OCI-LY3 (cell line): Measurements from ENCODE around the gene POC1B.

ENCODE experiments used
- H2AFZ ChIP-seq: fragments of 200-600, 300-600 bp; shearing (Covaris generic); 2 replicates; pipeline ENCODE4 v1.6.0; 2014; ENCODE audit warnings: antibody characterized with exemption, low read depth, low read length
- H3K27ac ChIP-seq: fragments of 200-600, 300-600 bp; sonication (generic); 2 replicates; pipeline ENCODE4 v1.5.1; 2014; ENCODE audit warnings: mild to moderate bottlenecking, low read length, moderate library complexity, mixed read lengths
- H3K27me3 ChIP-seq: fragments of 200-600, 300-600 bp; sonication (generic); 2 replicates; pipeline ENCODE4 v1.6.1; 2014; ENCODE audit warnings: low read depth, low read length, mixed read lengths
- H3K36me3 ChIP-seq: fragments of 200-600, 300-600 bp; sonication (generic); replicated peaks from 2 replicates; pipeline ENCODE3; 2014; ENCODE audit warnings: low read depth, low read length, mixed read lengths
- H3K4me1 ChIP-seq: fragments of 300-600, 200-600 bp; sonication (generic); 2 replicates; pipeline ENCODE4 v1.6.1; 2014; ENCODE audit warnings: low read length, mixed read lengths
- H3K4me2 ChIP-seq: fragments of 200-600, 300-600 bp; sonication (generic); 2 replicates; pipeline ENCODE4 v1.6.1; 2014; ENCODE audit warnings: low read length, mixed read lengths
- H3K4me3 ChIP-seq: fragments of 300-600, 200-600 bp; sonication (generic); 2 replicates; pipeline ENCODE4 v1.5.1; 2014; ENCODE audit warnings: antibody characterized with exemption, mild to moderate bottlenecking, low read length, moderate library complexity
- H3K79me2 ChIP-seq: fragments of 300-600, 200-600 bp; shearing (Covaris generic); 2 replicates; pipeline ENCODE4 v1.6.1; 2014; ENCODE audit warnings: mild to moderate bottlenecking, low read length, mixed read lengths
- H3K9ac ChIP-seq: fragments of 300-600, 200-600 bp; shearing (Covaris generic); 2 replicates; pipeline ENCODE4 v1.6.0; 2014; ENCODE audit warnings: mild to moderate bottlenecking, low read length, moderate library complexity
- H3K9me3 ChIP-seq: fragments of 200-600, 300-600 bp; shearing (Covaris generic); 2 replicates; pipeline ENCODE4 v1.6.1; 2014; ENCODE audit warnings: low read length, mixed read lengths; ENCODE audit not compliant: insufficient read depth
- H4K20me1 ChIP-seq: fragments of 200-600, 300-600 bp; sonication (generic); 2 replicates; pipeline ENCODE4 v1.6.1; 2016; ENCODE audit warnings: low read length, mixed read lengths; ENCODE audit not compliant: insufficient read depth
- EZH2phosphoT487 ChIP-seq: fragments of 200-600 bp; shearing (Covaris generic); IDR thresholded peaks from 2 replicates; pipeline ENCODE4 v1.6.1; 2018; ENCODE audit warnings: antibody characterized with exemption, mixed run types, low read depth
- TF ChIP-seq, protein P1 (sequence below): fragments of 200-600, 300-600 bp; sonication (generic); IDR thresholded peaks from 2 replicates; pipeline ENCODE4 v1.5.1; 2014; ENCODE audit warnings: antibody characterized with exemption, low read length, low read depth

The POC1B gene

DNA sequence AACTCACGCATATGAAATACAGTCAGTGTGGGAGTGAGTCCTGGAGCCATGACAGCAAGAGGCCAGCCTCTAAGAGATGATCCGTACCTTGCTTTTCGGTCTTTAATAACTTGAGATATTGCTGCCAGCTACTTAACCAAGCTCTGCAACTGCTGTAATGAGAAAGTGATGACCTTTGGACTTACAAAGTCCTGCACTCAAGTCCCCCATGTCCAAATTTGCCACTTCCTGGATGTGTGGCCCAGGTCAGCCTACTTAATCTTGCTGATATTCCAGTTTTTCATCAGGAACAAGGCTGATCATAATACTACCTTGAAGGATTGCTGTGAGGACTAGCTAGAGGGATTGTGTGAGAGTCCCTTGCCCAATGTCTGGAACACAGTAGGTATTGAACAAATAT is 139.7 kb downstream of the POC1B start:
- no peaks in the 10 kb centered on the region for H3K79me2 ChIP-seq
- H3K36me3 ChIP-seq: no peaks in the 10 kb centered on the region
- H3K4me1 ChIP-seq: peaks cover 13% of the 10 kb centered on the region
- H3K27ac ChIP-seq: no peak overlapping the region
- no peak overlapping the region for H3K4me2 ChIP-seq
- H3K9me3 ChIP-seq: no peaks in the 10 kb centered on the region
- H2AFZ ChIP-seq: no peak overlapping the region
- no peaks in the 10 kb centered on the region for H4K20me1 ChIP-seq
- no peaks in the 10 kb centered on the region for H3K27me3 ChIP-seq
- H3K9ac ChIP-seq: no peak overlapping the region
- no peak for TF ChIP-seq EZH2phosphoT487
- TF ChIP-seq, protein P1, sequence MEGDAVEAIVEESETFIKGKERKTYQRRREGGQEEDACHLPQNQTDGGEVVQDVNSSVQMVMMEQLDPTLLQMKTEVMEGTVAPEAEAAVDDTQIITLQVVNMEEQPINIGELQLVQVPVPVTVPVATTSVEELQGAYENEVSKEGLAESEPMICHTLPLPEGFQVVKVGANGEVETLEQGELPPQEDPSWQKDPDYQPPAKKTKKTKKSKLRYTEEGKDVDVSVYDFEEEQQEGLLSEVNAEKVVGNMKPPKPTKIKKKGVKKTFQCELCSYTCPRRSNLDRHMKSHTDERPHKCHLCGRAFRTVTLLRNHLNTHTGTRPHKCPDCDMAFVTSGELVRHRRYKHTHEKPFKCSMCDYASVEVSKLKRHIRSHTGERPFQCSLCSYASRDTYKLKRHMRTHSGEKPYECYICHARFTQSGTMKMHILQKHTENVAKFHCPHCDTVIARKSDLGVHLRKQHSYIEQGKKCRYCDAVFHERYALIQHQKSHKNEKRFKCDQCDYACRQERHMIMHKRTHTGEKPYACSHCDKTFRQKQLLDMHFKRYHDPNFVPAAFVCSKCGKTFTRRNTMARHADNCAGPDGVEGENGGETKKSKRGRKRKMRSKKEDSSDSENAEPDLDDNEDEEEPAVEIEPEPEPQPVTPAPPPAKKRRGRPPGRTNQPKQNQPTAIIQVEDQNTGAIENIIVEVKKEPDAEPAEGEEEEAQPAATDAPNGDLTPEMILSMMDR: no peak
- no peak overlapping the region for H3K4me3 ChIP-seq

GRCh38 chr12:89384807-89385206 is 141.0 kb downstream of the POC1B start:
- Histone ChIP-seq H3K4me3 (no peak overlapping the region), H3K9me3 (no peaks in the 10 kb centered on the region), H3K9ac (no peak overlapping the region), H3K4me2 (no peak overlapping the region), H3K36me3 (no peaks in the 10 kb centered on the region), H3K79me2 (no peaks in the 10 kb centered on the region), H4K20me1 (no peaks in the 10 kb centered on the region), H3K4me1 (peaks cover 3% of the 10 kb centered on the region), H3K27me3 (no peaks in the 10 kb centered on the region), H2AFZ (no peak overlapping the region), H3K27ac (no peak overlapping the region)
- TF ChIP-seq, protein P1: no peak
- TF ChIP-seq EZH2phosphoT487: no peak

DNA sequence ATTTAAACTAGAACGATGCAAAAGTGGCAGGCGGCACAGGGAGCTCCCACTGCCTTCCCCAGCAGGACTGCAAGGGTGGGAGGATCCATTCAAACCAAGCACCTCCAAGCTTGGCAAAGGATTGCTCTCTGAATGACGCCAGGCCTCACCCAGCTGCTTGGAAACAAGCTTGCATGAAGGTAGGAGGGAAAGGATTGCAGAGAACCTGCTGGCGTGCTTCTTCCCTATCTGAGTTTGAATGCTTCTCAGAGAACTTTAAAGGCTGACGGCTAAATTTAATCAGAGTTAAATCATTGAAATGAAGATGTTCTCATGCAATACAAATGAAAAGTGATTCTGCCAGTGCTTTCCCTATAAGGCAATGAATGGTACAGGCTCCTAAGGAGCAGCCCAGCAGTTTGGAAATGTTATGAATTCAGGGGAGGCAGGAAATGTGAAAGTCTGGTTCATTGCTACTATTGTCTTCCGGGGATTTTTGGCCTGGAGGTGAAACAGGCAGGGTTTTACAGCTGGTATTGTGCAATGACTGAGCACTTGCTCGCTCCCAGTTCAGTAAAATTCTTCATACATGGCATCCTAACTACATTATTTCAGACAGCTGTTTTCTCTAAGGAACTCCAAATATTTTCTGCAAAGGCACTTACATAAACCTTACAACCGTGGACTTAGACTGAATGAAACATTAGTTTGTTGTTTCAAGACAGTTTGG is 141.6 kb downstream of the POC1B start:
- Histone ChIP-seq H3K4me2 (no peak overlapping the region), H2AFZ (no peak overlapping the region), H3K9ac (no peak overlapping the region)

GRCh38 chr12:89383235-89384049 is 142.4 kb downstream of the POC1B start:
- Histone ChIP-seq H3K4me1 (no peaks in the 10 kb centered on the region), H3K9ac (no peak overlapping the region), H3K36me3 (no peaks in the 10 kb centered on the region), H2AFZ (no peak overlapping the region), H3K4me3 (no peak overlapping the region), H3K9me3 (no peaks in the 10 kb centered on the region), H3K79me2 (no peaks in the 10 kb centered on the region), H3K4me2 (no peak overlapping the region), H3K27me3 (no peaks in the 10 kb centered on the region), H4K20me1 (no peaks in the 10 kb centered on the region), H3K27ac (no peak overlapping the region)
- no peak for TF ChIP-seq EZH2phosphoT487
- TF ChIP-seq, protein P1: no peak

More for the DNA sequence above, 141.6 kb downstream of the POC1B start:
- Histone ChIP-seq H3K36me3 (no peaks in the 10 kb centered on the region), H3K4me3 (no peak overlapping the region), H3K27me3 (no peaks in the 10 kb centered on the region), H3K79me2 (no peaks in the 10 kb centered on the region), H3K4me1 (no peaks in the 10 kb centered on the region), H3K9me3 (no peaks in the 10 kb centered on the region), H4K20me1 (no peaks in the 10 kb centered on the region), H3K27ac (no peak overlapping the region)
- TF ChIP-seq, protein P1: no peak
- TF ChIP-seq EZH2phosphoT487: no peak
